Epithelial cell of prostate (primary cell): ENCODE results near the gene NT5DC4.

Experiments
- DNase-seq: peaks from one replicate; pipeline ENCODE4 v3.0.0-alpha.2; 2011; ENCODE audit warnings: low read depth, low spot score
- H3K27ac ChIP-seq: fragments of 450-650 bp; 2 replicates; pipeline ENCODE4 v1.5.1; 2017; ENCODE audit warnings: mild to moderate bottlenecking

Gene NT5DC4

DNA sequence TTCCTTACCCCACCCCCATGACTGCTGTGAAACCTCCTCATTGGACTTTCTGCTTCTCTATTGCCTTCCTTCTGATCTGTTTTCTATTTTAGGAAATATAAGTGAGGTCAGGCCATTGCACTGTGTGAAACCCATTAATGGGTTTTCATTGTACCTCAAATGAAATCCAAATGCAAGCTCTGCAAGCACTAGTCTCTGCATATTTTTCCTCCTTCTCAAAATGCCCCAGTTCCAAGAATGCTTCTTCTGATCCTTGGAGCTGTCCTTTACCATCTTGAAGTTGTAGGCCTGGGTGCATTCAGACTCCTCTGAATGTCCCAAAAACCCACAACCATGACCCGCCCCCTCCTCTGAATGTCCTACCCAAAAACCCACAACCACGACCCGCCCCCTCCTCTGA is 55.3 kb downstream of the NT5DC4 start:
- H3K27ac ChIP-seq: peak overlapping the region; percentile 59
- no peak for DNase-seq

DNA sequence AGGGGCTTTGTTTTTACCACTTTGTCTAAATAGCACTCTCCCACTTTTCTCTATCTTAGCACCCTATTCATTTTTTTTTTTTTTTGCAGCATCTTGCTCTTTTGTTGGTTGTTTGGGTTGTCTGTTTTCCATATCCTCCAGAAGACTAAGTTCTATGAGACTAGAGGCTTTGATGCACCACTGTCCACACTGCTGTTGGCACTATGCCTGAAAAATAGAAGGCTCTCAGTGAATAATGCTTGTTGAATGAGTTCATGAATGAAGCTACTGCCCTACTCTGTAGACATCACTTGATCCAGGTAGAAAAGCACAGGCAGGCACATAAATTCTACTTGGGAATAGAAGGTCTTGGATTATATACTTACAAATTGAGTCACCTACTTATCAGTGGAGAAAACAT is 56.2 kb downstream of the NT5DC4 start:
- H3K27ac ChIP-seq: peak overlapping the region; percentile 98
- DNase-seq: no peak

DNA sequence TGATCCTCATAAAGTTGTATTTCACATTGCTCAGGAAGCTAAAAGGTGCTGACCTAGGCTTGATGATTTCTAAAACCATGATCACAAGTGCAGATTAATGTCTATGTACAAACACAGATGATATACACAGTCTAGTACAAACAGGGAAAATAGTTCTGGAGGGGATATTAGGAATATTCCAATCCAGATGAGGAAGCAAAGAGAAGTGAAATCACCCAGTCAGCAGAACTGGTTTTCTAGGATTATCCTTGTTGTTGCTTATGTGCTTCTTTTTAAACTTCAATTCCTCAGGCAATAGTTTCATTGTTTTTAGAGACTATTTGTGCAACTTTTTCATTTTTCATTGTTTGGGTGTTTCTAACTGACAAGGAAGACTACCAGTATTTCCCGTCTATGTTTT is 58.8 kb downstream of the NT5DC4 start:
- H3K27ac ChIP-seq: peak overlapping the region; percentile 98
- no peak for DNase-seq

DNA sequence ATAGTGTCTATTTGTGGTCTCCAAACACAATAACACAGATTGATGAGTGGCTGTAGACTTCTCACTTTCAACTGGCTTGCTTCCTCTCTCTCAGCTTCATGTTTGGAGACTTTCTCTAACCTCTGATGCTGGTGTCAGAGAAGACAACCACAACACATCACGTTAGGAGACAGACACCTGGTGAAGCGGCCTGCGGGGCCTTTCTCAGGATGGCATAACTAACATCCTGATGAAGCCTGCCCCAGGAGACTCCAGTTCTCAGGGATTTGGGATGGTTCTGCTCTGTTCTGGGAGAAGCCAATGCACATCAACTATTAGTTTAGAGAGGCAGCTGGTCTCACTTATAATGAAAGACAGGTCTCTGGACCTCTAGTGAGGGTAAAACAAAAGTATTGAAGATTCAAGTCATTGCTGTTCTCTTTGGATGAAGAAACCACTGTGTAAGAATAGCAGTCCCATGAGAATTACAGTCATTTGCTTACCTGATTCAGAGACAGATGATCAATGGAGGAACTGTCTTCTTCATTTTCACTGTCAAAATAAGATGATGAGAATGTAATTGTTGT is 61.5 kb downstream of the NT5DC4 start:
- DNase-seq: no peak
- H3K27ac ChIP-seq: peak overlapping the region; percentile 98

DNA sequence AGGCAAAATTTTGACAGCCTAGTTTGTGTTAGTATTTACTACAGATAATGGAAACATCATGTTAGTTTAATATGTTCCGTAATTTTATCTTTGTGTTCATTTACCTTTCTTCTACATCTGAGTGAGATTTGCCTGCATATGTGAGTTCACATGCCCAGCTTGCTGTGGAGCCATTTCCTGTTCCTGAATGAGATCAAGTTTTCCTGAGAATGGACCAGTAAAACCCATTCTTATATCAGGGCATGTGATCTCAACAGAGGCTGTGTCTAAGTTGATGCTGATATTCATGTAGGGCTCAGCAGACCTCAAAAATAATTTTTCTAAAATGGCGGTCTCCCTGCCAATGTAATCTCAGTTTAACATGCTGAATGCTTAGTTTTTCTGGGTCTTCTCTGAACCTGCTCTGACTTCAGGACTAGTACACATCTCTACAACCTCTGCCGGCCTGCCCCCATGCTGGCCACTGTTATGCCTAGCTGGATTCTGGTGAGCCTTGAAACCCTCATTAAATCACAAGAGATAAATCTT is 62.4 kb downstream of the NT5DC4 start:
- no peak for DNase-seq
- H3K27ac ChIP-seq: peak overlapping the region; percentile 98

DNA sequence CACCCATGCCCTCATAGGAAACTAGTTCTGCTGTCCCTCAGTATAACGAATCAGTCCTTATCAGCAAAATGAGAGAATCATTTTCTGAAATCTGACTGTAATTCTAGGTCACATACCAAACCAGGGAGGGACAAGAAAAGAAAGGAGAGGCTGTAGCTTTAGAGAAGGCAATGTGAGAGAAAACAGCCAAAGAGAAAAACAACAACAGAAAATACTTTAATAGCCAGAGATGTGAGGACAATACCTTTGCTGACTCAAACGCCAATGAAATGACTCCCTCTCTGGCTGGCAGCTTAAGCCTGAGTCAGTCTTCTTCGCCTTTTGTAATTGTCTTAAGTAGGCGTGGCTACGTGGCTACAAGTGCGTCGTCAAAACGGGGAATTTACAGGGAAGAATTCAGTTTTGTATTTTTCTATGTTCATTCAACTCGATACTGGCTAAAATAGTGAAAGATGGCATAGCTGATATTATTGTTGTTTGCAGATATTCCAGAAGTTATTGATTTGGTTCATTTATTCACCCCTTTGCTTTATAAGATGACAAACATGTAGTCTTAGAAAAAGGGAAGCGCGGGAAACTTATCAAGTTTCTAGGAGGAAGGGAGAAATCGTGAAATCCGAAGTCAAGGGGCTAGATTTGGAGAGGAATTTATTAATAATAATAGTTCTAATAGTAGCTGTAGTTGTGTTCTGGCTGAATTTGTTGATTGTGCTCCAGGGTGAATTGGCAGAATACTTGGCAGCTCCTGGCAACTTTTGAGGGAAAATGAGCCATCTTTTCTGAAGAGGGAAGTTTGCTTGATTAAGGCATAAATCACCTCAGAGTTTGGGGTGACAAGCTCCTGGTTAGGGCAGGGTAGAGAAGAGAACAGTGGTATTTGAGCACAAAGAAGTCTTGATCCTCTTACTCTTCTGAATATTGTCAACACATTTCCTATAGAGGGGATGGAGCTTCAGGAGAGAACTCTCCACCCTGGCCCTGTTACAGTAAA is 63.7 kb downstream of the NT5DC4 start, which contains the start of gene IL1A:
Gene IL1A, minus strand, starts transcription at position 295 of the 991 bp plus-strand sequence. CDS start 723 bp downstream, outside the sequence.
- peak within 1 kb of the TSS; percentile 98 for H3K27ac ChIP-seq
- peak; percentile 78 for DNase-seq

DNA sequence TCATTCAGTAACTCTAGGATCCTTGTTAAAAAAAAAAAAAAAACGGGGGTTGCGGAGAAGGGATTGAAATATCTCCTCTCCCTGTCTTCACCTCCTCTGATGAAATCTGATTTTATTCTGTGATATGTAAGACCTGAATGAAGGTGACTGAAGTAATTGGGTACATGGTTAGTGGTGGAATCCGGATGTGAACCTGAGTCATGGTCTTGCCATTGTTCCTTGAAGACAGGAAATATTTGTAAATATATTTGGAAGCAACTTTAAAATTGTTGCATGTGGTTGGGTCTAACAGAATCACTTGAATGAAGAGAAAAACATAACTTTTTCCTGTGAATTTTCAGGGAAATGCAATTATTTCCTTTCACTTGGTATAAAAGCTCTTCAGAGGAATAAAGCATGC is 66.5 kb downstream of the NT5DC4 start:
- peak overlapping the region; percentile 98 for H3K27ac ChIP-seq
- no peak for DNase-seq

DNA sequence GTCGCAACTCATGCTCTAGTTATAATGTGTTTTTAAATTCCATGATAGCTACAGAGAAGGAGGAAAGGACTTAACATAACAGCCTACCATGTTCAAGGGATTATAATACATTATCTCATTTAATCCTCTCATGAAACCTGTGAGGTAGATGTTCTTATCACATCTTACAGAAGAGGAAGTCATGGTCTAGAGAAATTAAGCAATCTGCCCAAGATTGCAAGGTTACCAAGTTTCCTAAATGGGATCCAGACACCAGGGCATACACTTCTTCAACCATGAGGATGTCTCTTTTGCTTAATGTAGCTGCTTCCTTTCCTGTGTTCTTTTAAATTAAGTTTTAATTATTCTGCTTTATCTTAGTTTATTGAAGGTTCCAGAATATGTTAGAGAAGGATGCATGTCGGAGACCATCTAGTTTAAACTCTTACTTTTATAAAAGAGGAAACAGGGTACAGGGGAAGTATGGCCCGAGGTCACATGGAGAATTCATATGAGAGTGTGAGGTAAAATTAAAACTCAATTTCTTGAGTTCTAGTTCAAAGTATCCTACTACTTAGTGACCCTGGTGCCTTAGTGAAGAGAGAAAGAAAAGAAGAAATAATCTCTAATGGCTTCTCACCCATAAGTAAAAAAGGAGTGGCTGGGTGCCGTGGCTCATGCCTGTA is 67.0 kb downstream of the NT5DC4 start:
- DNase-seq: no peak
- peak overlapping the region; percentile 98 for H3K27ac ChIP-seq

DNA sequence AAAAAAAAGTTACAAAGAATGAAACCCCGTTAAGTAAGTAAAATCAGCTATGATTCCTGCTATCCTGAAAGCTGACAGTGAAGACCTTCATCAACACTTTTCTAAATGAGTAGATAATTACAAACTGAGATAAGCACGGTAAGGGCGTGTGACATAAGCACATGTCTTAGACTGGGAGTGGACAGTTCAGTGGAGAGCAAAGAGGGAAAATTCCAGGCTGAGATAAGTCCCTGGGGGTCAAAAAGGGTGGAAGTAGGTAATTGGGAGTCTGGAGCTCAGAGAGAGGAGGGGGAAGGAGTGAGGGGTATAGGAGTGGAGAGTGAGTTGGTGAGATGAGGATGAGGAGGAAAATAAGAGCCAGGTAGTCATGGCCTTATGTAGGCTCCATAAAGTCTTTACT is 67.8 kb downstream of the NT5DC4 start:
- no peak for DNase-seq
- peak overlapping the region; percentile 98 for H3K27ac ChIP-seq
